Osteoblast (primary cell): ENCODE data around the gene GIMD1. TPM values are rescaled to one million over a fixed set of nuclear protein-coding genes. Genes with fewer than 3 reads are reported as not detected.

ENCODE experiments used
- DNase-seq: peaks from one replicate; pipeline ENCODE4 v3.0.0; 2011; ENCODE audit warnings: low spot score, mixed read lengths; ENCODE audit not compliant: insufficient read length; ENCODE audit errors: missing footprints
- H2AFZ ChIP-seq: 2 replicates; pipeline ENCODE4 v1.6.0; 2011; ENCODE audit warnings: mild to moderate bottlenecking, low read length
- H3K27ac ChIP-seq: 2 replicates; pipeline ENCODE4 v1.5.1; 2011; ENCODE audit warnings: mild to moderate bottlenecking, low read depth, low read length, moderate library complexity
- H3K27me3 ChIP-seq: 2 replicates; pipeline ENCODE4 v1.6.0; 2012; ENCODE audit warnings: mild to moderate bottlenecking, control low read depth, inconsistent platforms, low read length, moderate library complexity; ENCODE audit not compliant: insufficient read depth
- H3K36me3 ChIP-seq: 2 replicates; pipeline ENCODE4 v1.5.1; 2011; ENCODE audit warnings: mild to moderate bottlenecking, low read length, control low read depth, moderate library complexity; ENCODE audit not compliant: insufficient read depth
- H3K4me1 ChIP-seq: 2 replicates; pipeline ENCODE4 v1.5.1; 2011; ENCODE audit warnings: mild to moderate bottlenecking, low read length, control low read depth, moderate library complexity; ENCODE audit not compliant: insufficient read depth
- H3K4me2 ChIP-seq: 2 replicates; pipeline ENCODE4 v1.6.0; 2011; ENCODE audit warnings: mild to moderate bottlenecking, low read length; ENCODE audit not compliant: insufficient read depth
- H3K4me3 ChIP-seq: fragments of 200-600 bp; sonication (generic); 3 replicates; pipeline ENCODE4 v1.5.1; 2012; ENCODE audit warnings: mild to moderate bottlenecking, low read length, inconsistent platforms; ENCODE audit not compliant: insufficient read depth
- H3K79me2 ChIP-seq: 2 replicates; pipeline ENCODE4 v1.6.0; 2012; ENCODE audit warnings: mild to moderate bottlenecking, low read length, control low read depth, inconsistent platforms; ENCODE audit not compliant: insufficient read depth
- H3K9me3 ChIP-seq: 2 replicates; pipeline ENCODE4 v1.5.1; 2011; ENCODE audit warnings: low read depth, low read length, control low read depth
- H4K20me1 ChIP-seq: 2 replicates; pipeline ENCODE4 v1.6.0; 2012; ENCODE audit warnings: mild to moderate bottlenecking, low read length, control low read depth; ENCODE audit not compliant: insufficient read depth
- total RNA-seq: library from RNA; depleted of rRNA; stranded (reverse); fragments of >200 nt; gene quantifications from 2 replicates; pipeline ENCODE4 v1.2.3, GENCODE V29; 2012
- TF ChIP-seq, protein P1 (sequence below): IDR thresholded peaks from 2 replicates; pipeline ENCODE4 v1.5.1; 2011; ENCODE audit warnings: mild to moderate bottlenecking, low read depth, low read length, moderate library complexity; ENCODE audit errors: extremely low read depth

The GIMD1 gene
- total RNA-seq, 1 donor: not detected

DNA sequence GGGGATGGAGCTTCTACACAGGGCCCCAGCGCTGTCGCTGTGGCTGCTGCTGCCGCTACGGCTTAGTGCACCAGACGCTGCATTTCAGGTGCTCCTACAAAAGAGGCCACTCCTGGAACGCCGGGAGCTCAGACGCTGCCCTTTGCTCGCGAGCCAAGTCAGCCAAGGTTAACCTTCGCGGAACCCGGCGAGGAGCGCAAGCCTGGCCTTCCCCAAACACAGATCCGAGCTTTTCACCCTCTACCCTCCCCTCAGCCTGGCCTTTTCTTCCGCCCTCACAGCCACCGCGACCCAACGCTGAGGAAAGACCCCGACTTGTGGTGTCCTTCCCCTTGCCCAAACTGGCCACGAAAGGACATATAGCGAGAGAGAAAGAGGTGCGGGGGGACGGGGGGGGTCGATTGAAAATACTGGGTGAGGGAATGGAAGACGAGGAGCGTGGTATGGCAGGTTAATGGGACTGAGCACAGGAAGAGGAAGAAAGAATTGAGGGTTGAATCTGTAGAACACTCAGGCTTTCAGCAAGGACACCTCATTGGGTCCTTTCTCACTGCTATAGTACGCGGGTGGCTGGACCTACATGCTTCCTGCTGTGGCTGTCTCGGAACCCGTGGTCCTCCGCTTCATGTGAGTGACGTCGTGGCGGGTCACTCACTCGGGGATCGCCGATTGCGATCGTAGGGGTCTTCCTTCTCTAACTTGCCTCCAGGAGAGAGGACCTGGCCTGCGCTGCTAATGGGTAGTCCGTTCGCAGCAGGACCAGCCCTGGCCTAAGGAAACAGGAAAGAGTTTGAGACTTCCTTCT, 52.4 kb downstream of the GIMD1 start, which contains the start of the genes AIMP1 and TBCK:
TSS of gene AIMP1 (plus strand) at position 583 of the 805 bp plus-strand sequence. CDS start 8,460 bp downstream, outside the sequence.
TSS of gene TBCK (minus strand) at position 242 of the 805 bp plus-strand sequence. CDS start 7,249 bp downstream, outside the sequence.
- peak within 1 kb of the TSS; percentile 88 for H3K4me3 ChIP-seq
- H2AFZ ChIP-seq: peak within 1 kb of the TSS; percentile 92
- peak within 1 kb of the TSS; percentile 95 for H3K4me2 ChIP-seq
- TF ChIP-seq, protein P1, sequence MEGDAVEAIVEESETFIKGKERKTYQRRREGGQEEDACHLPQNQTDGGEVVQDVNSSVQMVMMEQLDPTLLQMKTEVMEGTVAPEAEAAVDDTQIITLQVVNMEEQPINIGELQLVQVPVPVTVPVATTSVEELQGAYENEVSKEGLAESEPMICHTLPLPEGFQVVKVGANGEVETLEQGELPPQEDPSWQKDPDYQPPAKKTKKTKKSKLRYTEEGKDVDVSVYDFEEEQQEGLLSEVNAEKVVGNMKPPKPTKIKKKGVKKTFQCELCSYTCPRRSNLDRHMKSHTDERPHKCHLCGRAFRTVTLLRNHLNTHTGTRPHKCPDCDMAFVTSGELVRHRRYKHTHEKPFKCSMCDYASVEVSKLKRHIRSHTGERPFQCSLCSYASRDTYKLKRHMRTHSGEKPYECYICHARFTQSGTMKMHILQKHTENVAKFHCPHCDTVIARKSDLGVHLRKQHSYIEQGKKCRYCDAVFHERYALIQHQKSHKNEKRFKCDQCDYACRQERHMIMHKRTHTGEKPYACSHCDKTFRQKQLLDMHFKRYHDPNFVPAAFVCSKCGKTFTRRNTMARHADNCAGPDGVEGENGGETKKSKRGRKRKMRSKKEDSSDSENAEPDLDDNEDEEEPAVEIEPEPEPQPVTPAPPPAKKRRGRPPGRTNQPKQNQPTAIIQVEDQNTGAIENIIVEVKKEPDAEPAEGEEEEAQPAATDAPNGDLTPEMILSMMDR: no peak
- no peaks in the 10 kb centered on the region for H4K20me1 ChIP-seq
- H3K36me3 ChIP-seq: peaks cover 3% of the 10 kb centered on the region
- no peaks in the 10 kb centered on the region for H3K27me3 ChIP-seq
- H3K9me3 ChIP-seq: no peaks in the 10 kb centered on the region
- peak within 1 kb of the TSS; percentile 98 for H3K27ac ChIP-seq
- peak; percentile 96 for DNase-seq
- peaks cover 83% of the 10 kb centered on the region for H3K79me2 ChIP-seq
- peaks cover 49% of the 10 kb centered on the region for H3K4me1 ChIP-seq

DNA sequence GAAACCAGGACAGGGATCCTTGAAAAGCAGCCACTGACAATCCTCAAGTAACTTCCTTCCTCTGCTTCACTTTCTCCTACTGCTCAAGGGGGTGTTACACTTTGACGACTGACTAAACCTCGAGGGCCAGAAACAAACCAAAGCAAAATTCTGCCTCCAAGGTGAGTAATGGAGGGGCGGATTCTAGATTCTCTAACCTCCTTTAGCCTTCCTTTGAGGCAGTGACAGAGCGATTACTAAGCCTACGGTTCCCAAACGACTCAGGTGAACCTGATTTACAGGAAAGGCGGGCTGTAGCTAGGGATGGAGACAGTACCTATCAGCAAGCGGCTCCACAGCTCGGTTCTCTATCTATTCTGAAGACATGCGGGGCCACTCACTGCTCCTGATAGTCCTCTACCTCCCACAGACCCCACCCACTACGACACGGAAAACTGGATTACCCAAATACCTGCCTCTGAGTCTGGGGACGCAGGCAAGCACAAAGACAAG, 53.1 kb downstream of the GIMD1 start:
- Histone ChIP-seq H3K4me2 (peak overlapping the region; percentile 95), H3K27me3 (no peaks in the 10 kb centered on the region), H3K27ac (peak overlapping the region; percentile 98), H3K9me3 (no peaks in the 10 kb centered on the region), H3K36me3 (peaks cover 2% of the 10 kb centered on the region), H3K79me2 (peaks cover 85% of the 10 kb centered on the region), H2AFZ (peak overlapping the region; percentile 92), H3K4me3 (peak overlapping the region; percentile 88), H3K4me1 (peaks cover 56% of the 10 kb centered on the region), H4K20me1 (no peaks in the 10 kb centered on the region)
- DNase-seq: no peak
- TF ChIP-seq, protein P1: no peak

DNA sequence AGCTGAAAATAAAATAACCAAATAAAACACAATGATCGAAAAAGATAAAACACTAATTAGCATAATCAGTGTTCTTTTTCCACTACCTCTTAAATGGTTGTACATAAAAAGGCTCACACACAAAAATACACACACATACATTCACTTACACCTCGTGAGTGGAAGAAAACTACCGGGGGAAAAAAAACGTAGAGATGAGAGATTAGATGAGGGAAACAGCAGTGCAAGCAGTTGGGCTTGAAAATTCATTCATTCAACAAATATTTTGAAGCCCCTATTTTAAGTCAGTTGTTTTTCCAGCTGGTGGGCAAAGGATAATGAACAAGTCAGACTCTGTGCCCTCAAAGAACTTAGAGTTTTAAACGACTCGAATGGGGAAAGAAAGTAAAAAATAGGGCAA, 53.6 kb downstream of the GIMD1 start:
- Histone ChIP-seq H2AFZ (no peak overlapping the region), H3K79me2 (peaks cover 85% of the 10 kb centered on the region)

More for the DNA sequence above, 53.6 kb downstream of the GIMD1 start:
- Histone ChIP-seq H3K9me3 (no peaks in the 10 kb centered on the region), H4K20me1 (no peaks in the 10 kb centered on the region), H3K36me3 (no peaks in the 10 kb centered on the region), H3K27ac (peak overlapping the region; percentile 98), H3K4me3 (peak overlapping the region; percentile 88), H3K4me2 (peak overlapping the region; percentile 95), H3K27me3 (no peaks in the 10 kb centered on the region), H3K4me1 (peaks cover 60% of the 10 kb centered on the region)
- no peak for DNase-seq
- TF ChIP-seq, protein P1: no peak
